ENCODE results near the gene BARHL2. TPM values are rescaled to one million over a fixed set of nuclear protein-coding genes. Genes with fewer than 3 reads are reported as not detected.

Gene BARHL2
- total RNA-seq, 1 experiment from 2014 or later = not detected

GRCh38 chr1:90712915-90713730 lies 4.0 kb downstream of the BARHL2 start:
- no peaks in the 10 kb centered on the region for H3K36me3 Mint-ChIP-seq
- TF ChIP-seq ETV6 (CRISPR knock-in tag; IDR thresholded peaks at IDR 0.05) (no peak), NFYB (CRISPR knock-in tag; conservative IDR thresholded peaks at IDR 0.05; ENCODE audit: low read depth) (no peak), TEAD4 (CRISPR knock-in tag; IDR thresholded peaks at IDR 0.05) (no peak), TP53 (CRISPR knock-in tag; IDR thresholded peaks at IDR 0.05) (no peak), SMAD3 (CRISPR knock-in tag; IDR thresholded peaks at IDR 0.05; ENCODE audit: borderline replicate concordance) (no peak), NR3C1 (CRISPR knock-in tag; conservative IDR thresholded peaks at IDR 0.05; ENCODE audit: low read depth) (no peak), IRF2 (CRISPR knock-in tag; IDR thresholded peaks at IDR 0.05; ENCODE audit: borderline replicate concordance, low read depth) (no peak), NFE2L1 (CRISPR knock-in tag; IDR thresholded peaks at IDR 0.05) (no peak)
- H3K27ac Mint-ChIP-seq = no peak overlapping the region
- H3K9me3 Mint-ChIP-seq = no peaks in the 10 kb centered on the region
- ChIA-PET CTCF (interaction anchor here (1.0 to 4.1 kb wide), 6 partner anchors 10 to 453 kb away, joined by 3 to 28 read pairs (median 6); no protein-coding TSS in a partner anchor), POLR2A (no interaction called here)
- H3K4me1 Mint-ChIP-seq = peaks cover 77% of the 10 kb centered on the region
- peaks cover 99% of the 10 kb centered on the region for H3K27me3 Mint-ChIP-seq (ENCODE audit: low read depth)
- ATAC-seq = no peak
- DNase-seq (ENCODE audit: low spot score) = no peak
- peak overlapping the region; percentile 7 for H3K4me3 Mint-ChIP-seq

GRCh38 chr1:90712153-90712856 lies 4.8 kb downstream of the BARHL2 start:
- Mint-ChIP-seq H3K27ac (no peak overlapping the region), H3K36me3 (no peaks in the 10 kb centered on the region), H3K4me1 (peaks cover 83% of the 10 kb centered on the region), H3K9me3 (no peaks in the 10 kb centered on the region), H3K27me3 (ENCODE audit: low read depth) (peaks cover 100% of the 10 kb centered on the region), H3K4me3 (peak overlapping the region; percentile 7)
- ATAC-seq = no peak
- ChIA-PET POLR2A (no interaction called here), CTCF (interaction anchor here (2.0 to 4.1 kb wide), 2 partner anchors 11 to 17 kb away, joined by 8 to 28 read pairs; no protein-coding TSS in a partner anchor)
- no peak for DNase-seq (ENCODE audit: low spot score)
- no peak for TF ChIP-seq ZNF138 (CRISPR knock-in tag; conservative IDR thresholded peaks at IDR 0.05)
- TF ChIP-seq EMX1 (CRISPR knock-in tag; IDR thresholded peaks at IDR 0.05) = no peak
- TF ChIP-seq ZNF121 (CRISPR knock-in tag; IDR thresholded peaks at IDR 0.05) = peak; percentile 62; the same call in 1 of the 2 replicates

GRCh38 chr1:90711696-90712095 lies 5.4 kb downstream of the BARHL2 start:
- Mint-ChIP-seq H3K4me3 (peak overlapping the region; percentile 7), H3K36me3 (no peaks in the 10 kb centered on the region), H3K4me1 (peaks cover 82% of the 10 kb centered on the region), H3K27ac (no peak overlapping the region), H3K9me3 (no peaks in the 10 kb centered on the region), H3K27me3 (ENCODE audit: low read depth) (peaks cover 100% of the 10 kb centered on the region)
- no peak for ATAC-seq
- ChIA-PET POLR2A (no interaction called here), CTCF (interaction anchor here (1.4 to 2.5 kb wide), 5 partner anchors 10 to 95 kb away, joined by 4 to 19 read pairs (median 5); no protein-coding TSS in a partner anchor)
- DNase-seq (ENCODE audit: low spot score) = no peak
- TF ChIP-seq ZNF138 (CRISPR knock-in tag; conservative IDR thresholded peaks at IDR 0.05) (no peak), ZNF263 (CRISPR knock-in tag; IDR thresholded peaks at IDR 0.05; ENCODE audit: low read depth) (no peak), GTF2I (CRISPR knock-in tag; conservative IDR thresholded peaks at IDR 0.05) (no peak), CREB1 (CRISPR knock-in tag; IDR thresholded peaks at IDR 0.05) (no peak), TP53 (CRISPR knock-in tag; IDR thresholded peaks at IDR 0.05) (no peak), ZNF671 (CRISPR knock-in tag; IDR thresholded peaks at IDR 0.05) (no peak), SMAD3 (CRISPR knock-in tag; IDR thresholded peaks at IDR 0.05; ENCODE audit: borderline replicate concordance) (no peak)

- TF ChIP-seq NR3C1 (CRISPR knock-in tag; conservative IDR thresholded peaks at IDR 0.05; ENCODE audit: low read depth) (no peak), ZNF423 (CRISPR knock-in tag; IDR thresholded peaks at IDR 0.05) (0 out of 2 replicates have a peak, but pooled peaks have one; percentile 30)
- H3K27me3 Mint-ChIP-seq (ENCODE audit: low read depth) = peaks cover 100% of the 10 kb centered on the region
- no peaks in the 10 kb centered on the region for H3K36me3 Mint-ChIP-seq
- no peak overlapping the region for H3K27ac Mint-ChIP-seq
- ATAC-seq = peak; percentile 9
- POLR2A ChIA-PET = no interaction called here
- H3K9me3 Mint-ChIP-seq = no peaks in the 10 kb centered on the region
- H3K4me3 Mint-ChIP-seq = peak overlapping the region; percentile 51
- peak; percentile 73 for DNase-seq (ENCODE audit: low spot score)
- peaks cover 79% of the 10 kb centered on the region for H3K4me1 Mint-ChIP-seq
- CTCF ChIA-PET = interaction anchor here (0.8 to 2.5 kb wide), 8 partner anchors 9 to 119 kb away, joined by 3 to 19 read pairs (median 5); no protein-coding TSS in a partner anchor
Measured at GRCh38 chr1:90710579-90711536, 6.2 kb downstream of the BARHL2 start.
